H1 (cell line): ENCODE results near the gene CALML4. TPM values are rescaled to one million over a fixed set of nuclear protein-coding genes. Genes with fewer than 3 reads are reported as not detected.

Experiments used
- CBX5 ChIP-seq: fragments of 300-800, 300-1000 bp; sonication (generic); IDR thresholded peaks from 2 replicates; pipeline ENCODE4 v1.7.1; 2016; ENCODE audit warnings: antibody characterized with exemption, low read length, low read depth
- HDAC2 ChIP-seq, 2 experiments: fragments of 300-600 bp in 1 of 2; sonication (generic) in 1 of 2; IDR thresholded peaks; 2 replicates each; pipeline ENCODE4 v1.6.1; 2011 to 2012; ENCODE audit warnings: low read depth in 2 of 2, low read length in 2 of 2, mild to moderate bottlenecking in 2 of 2, moderate library complexity in 2 of 2, borderline replicate concordance in 1 of 2, inconsistent platforms in 1 of 2
- TEAD4 ChIP-seq: IDR thresholded peaks from 2 replicates; pipeline ENCODE4 v1.6.1; 2012; ENCODE audit warnings: low read depth, low read length, inconsistent platforms, mixed read lengths
- polyA plus RNA-seq, 7 experiments: library from polyadenylated mRNA; depleted of rRNA in 3 of 7; stranded (reverse) in 5 of 7; unstranded in 2 of 7; fragments of >200 nt in 5 of 7; fragments of 200-250 nt in 2 of 7; gene quantifications; 1 replicate in 5 of 7; 2 replicates in 1 of 7; 4 replicates in 1 of 7; pipeline versions ENCODE4 v1.2.1 to v1.2.3, GENCODE V29; 2011 to 2013; ENCODE audit warnings: missing spikeins in 2 of 7, mixed read lengths in 2 of 7
- total RNA-seq: library from RNA; stranded (reverse); fragmentation: NEBNext Ultra II Directional; extraction: Animal tissue kit (Norgen Biotek cat#: 25700); gene quantifications from 2 replicates; pipeline ENCODE4 v1.2.1, GENCODE V29; 2021

Gene CALML4
- total and polyA plus RNA-seq, 2 of the 8 experiments (the other 6 are each of a cell fraction or from before 2014, with no cell fraction given) = 3.8 to 12.5 TPM

DNA sequence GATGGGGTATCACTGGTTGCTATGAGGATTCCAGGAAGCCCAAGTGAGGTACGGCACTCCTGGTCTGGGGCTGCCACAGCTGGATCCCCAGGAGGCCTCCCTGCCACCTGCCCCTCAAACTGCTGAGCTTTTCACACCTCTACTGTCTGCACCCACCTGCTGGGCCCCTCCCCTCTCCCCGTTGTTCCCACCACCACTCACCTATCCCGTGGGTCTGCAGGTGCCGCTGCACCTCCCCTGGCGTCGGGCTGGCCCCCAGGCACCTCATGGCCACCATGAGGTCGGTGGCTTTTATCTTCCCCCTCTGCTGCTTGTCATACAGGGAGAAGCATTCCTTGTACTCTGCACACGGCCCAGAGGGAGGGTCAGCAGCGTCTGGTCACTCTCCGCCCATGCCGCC, 5.8 kb downstream of the CALML4 start (continued):
- no peak for TF ChIP-seq TEAD4
- TF ChIP-seq HDAC2 (IDR thresholded peaks at IDR 0.05; ENCODE audit: borderline replicate concordance in 1 of 2, low read depth in 2 of 2, low read length in 2 of 2) = no peak
- TF ChIP-seq CBX5 = no peak
